Measurements from ENCODE around the gene RHEX. TPM values are rescaled to one million over a fixed set of nuclear protein-coding genes. Genes with fewer than 3 reads are reported as not detected.
A peak's percentile ranks its signal among the peaks of the same experiment; 100 is the strongest.

The RHEX gene
- total RNA-seq, 1 experiment from 2014 or later: not detected

DNA sequence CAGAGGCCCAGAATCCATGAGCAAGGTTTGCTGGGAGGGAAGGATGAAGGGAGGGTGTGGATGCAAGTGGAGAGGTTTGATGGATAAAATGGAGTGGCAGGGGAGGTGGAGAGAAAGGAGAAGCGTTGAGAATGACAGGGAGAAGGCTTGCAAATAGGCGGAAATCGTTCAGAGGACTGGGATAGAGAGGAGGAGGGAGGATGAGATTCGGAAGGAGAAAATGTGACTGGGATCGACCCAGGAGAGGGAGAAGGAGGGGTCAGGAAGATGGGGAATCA, 63.8 kb downstream of the RHEX start:
- Mint-ChIP-seq H3K4me1 (peaks cover 15% of the 10 kb centered on the region), H3K9me3 (peaks cover 20% of the 10 kb centered on the region), H3K27me3 (ENCODE audit: low read depth) (peaks cover 41% of the 10 kb centered on the region), H3K4me3 (peak overlapping the region; percentile 82), H3K27ac (no peak overlapping the region), H3K36me3 (peaks cover 4% of the 10 kb centered on the region)
- CTCF ChIA-PET: interaction anchor here (1.3 to 1.7 kb wide), 4 partner anchors 11 to 139 kb away, joined by 3 to 7 read pairs (median 6); no protein-coding TSS in a partner anchor
- TF ChIP-seq, protein P1, sequence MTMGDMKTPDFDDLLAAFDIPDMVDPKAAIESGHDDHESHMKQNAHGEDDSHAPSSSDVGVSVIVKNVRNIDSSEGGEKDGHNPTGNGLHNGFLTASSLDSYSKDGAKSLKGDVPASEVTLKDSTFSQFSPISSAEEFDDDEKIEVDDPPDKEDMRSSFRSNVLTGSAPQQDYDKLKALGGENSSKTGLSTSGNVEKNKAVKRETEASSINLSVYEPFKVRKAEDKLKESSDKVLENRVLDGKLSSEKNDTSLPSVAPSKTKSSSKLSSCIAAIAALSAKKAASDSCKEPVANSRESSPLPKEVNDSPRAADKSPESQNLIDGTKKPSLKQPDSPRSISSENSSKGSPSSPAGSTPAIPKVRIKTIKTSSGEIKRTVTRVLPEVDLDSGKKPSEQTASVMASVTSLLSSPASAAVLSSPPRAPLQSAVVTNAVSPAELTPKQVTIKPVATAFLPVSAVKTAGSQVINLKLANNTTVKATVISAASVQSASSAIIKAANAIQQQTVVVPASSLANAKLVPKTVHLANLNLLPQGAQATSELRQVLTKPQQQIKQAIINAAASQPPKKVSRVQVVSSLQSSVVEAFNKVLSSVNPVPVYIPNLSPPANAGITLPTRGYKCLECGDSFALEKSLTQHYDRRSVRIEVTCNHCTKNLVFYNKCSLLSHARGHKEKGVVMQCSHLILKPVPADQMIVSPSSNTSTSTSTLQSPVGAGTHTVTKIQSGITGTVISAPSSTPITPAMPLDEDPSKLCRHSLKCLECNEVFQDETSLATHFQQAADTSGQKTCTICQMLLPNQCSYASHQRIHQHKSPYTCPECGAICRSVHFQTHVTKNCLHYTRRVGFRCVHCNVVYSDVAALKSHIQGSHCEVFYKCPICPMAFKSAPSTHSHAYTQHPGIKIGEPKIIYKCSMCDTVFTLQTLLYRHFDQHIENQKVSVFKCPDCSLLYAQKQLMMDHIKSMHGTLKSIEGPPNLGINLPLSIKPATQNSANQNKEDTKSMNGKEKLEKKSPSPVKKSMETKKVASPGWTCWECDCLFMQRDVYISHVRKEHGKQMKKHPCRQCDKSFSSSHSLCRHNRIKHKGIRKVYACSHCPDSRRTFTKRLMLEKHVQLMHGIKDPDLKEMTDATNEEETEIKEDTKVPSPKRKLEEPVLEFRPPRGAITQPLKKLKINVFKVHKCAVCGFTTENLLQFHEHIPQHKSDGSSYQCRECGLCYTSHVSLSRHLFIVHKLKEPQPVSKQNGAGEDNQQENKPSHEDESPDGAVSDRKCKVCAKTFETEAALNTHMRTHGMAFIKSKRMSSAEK (CRISPR knock-in tag; IDR thresholded peaks at IDR 0.05; ENCODE audit: borderline replicate concordance): no peak
- TF ChIP-seq ZNF219 (CRISPR knock-in tag; IDR thresholded peaks at IDR 0.05; ENCODE audit: borderline replicate concordance): no peak
- TF ChIP-seq HMGA2 (CRISPR knock-in tag; IDR thresholded peaks at IDR 0.05): no peak
- TF ChIP-seq ZNF423 (CRISPR knock-in tag; IDR thresholded peaks at IDR 0.05): no peak
- ATAC-seq (no peak), DNase-seq (ENCODE audit: low spot score) (no peak)
- POLR2A ChIA-PET: interaction anchor here (0.6 kb wide), 1 partner anchor 198 kb away, joined by 3 read pairs; no protein-coding TSS in a partner anchor

DNA sequence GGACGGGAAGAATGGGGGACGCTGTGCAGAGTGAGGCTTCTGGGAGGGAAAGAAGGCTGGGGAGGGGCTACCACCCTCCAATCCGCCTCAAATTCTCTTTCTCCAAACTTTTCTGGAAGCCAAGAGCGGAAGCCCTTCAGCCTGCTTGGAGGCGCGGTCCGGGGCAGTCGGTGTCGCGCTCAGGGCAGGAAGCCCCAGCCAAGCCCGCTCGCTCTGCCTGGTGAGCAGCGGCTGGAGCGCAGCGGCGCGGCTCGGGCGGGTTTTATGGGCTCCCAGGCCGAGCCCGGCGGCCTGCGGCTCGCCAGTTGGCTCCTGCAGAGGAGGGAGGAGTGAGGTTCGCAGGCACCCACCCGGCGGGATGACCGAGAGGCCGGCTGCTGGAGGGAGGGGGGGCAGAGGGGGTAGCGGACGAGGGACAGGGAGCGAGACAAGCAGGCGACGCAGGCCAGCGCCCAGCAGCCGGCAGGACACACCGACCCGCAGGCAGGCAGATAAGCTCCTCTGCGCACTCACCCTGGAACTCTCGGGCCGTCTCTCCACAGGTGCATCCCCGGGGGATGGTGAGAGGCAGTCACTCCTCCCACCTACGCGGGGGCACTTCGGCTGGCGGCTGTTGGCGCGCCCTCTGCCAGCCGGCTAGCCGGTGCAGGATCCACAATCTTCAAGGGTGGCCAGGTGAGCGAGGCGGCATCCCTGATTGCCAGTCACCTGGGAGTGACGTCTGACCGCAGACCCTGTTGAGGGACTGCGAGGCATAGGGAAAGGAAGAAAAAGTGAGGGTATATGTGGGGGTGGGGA, 64.4 kb downstream of the RHEX start, which contains the start of gene AVPR1B:
Gene AVPR1B (minus strand): TSS at position 238 of the 798 bp plus-strand sequence. CDS start 498 bp downstream, outside the sequence.
- H3K4me1 Mint-ChIP-seq: peaks cover 15% of the 10 kb centered on the region
- CTCF ChIA-PET: interaction anchor here (0.6 to 1.7 kb wide), 5 partner anchors 11 to 353 kb away, joined by 3 to 7 read pairs (median 6); partner anchors contain the start of gene IKBKE
- H3K4me3 Mint-ChIP-seq: peak within 1 kb of the TSS; percentile 82
- peaks cover 41% of the 10 kb centered on the region for H3K27me3 Mint-ChIP-seq (ENCODE audit: low read depth)
- H3K36me3 Mint-ChIP-seq: peaks cover 4% of the 10 kb centered on the region
- peaks cover 25% of the 10 kb centered on the region for H3K9me3 Mint-ChIP-seq
- peak; percentile 60 for DNase-seq (ENCODE audit: low spot score)
- peak; percentile 84 for ATAC-seq
- no peak within 1 kb of the TSS for H3K27ac Mint-ChIP-seq
- POLR2A ChIA-PET: interaction anchor here (0.6 kb wide), 1 partner anchor 199 kb away, joined by 3 read pairs; no protein-coding TSS in a partner anchor
- TF ChIP-seq, protein P2, sequence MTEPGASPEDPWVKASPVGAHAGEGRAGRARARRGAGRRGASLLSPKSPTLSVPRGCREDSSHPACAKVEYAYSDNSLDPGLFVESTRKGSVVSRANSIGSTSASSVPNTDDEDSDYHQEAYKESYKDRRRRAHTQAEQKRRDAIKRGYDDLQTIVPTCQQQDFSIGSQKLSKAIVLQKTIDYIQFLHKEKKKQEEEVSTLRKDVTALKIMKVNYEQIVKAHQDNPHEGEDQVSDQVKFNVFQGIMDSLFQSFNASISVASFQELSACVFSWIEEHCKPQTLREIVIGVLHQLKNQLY (CRISPR knock-in tag; IDR thresholded peaks at IDR 0.05): no peak
- TF ChIP-seq, protein P3, sequence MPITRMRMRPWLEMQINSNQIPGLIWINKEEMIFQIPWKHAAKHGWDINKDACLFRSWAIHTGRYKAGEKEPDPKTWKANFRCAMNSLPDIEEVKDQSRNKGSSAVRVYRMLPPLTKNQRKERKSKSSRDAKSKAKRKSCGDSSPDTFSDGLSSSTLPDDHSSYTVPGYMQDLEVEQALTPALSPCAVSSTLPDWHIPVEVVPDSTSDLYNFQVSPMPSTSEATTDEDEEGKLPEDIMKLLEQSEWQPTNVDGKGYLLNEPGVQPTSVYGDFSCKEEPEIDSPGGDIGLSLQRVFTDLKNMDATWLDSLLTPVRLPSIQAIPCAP (CRISPR knock-in tag; IDR thresholded peaks at IDR 0.05): no peak
- TF ChIP-seq, protein P4, sequence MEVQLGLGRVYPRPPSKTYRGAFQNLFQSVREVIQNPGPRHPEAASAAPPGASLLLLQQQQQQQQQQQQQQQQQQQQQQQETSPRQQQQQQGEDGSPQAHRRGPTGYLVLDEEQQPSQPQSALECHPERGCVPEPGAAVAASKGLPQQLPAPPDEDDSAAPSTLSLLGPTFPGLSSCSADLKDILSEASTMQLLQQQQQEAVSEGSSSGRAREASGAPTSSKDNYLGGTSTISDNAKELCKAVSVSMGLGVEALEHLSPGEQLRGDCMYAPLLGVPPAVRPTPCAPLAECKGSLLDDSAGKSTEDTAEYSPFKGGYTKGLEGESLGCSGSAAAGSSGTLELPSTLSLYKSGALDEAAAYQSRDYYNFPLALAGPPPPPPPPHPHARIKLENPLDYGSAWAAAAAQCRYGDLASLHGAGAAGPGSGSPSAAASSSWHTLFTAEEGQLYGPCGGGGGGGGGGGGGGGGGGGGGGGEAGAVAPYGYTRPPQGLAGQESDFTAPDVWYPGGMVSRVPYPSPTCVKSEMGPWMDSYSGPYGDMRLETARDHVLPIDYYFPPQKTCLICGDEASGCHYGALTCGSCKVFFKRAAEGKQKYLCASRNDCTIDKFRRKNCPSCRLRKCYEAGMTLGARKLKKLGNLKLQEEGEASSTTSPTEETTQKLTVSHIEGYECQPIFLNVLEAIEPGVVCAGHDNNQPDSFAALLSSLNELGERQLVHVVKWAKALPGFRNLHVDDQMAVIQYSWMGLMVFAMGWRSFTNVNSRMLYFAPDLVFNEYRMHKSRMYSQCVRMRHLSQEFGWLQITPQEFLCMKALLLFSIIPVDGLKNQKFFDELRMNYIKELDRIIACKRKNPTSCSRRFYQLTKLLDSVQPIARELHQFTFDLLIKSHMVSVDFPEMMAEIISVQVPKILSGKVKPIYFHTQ (CRISPR knock-in tag; IDR thresholded peaks at IDR 0.05): no peak
- TF ChIP-seq ZNF121 (CRISPR knock-in tag; IDR thresholded peaks at IDR 0.05): 0 out of 2 replicates have a peak, but pooled peaks have one; percentile 51
- TF ChIP-seq, protein P5, sequence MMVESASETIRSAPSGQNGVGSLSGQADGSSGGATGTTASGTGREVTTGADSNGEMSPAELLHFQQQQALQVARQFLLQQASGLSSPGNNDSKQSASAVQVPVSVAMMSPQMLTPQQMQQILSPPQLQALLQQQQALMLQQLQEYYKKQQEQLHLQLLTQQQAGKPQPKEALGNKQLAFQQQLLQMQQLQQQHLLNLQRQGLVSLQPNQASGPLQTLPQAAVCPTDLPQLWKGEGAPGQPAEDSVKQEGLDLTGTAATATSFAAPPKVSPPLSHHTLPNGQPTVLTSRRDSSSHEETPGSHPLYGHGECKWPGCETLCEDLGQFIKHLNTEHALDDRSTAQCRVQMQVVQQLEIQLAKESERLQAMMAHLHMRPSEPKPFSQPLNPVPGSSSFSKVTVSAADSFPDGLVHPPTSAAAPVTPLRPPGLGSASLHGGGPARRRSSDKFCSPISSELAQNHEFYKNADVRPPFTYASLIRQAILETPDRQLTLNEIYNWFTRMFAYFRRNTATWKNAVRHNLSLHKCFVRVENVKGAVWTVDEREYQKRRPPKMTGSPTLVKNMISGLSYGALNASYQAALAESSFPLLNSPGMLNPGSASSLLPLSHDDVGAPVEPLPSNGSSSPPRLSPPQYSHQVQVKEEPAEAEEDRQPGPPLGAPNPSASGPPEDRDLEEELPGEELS (CRISPR knock-in tag; IDR thresholded peaks at IDR 0.05): 0 out of 2 replicates have a peak, but pooled peaks have one; percentile 31
- TF ChIP-seq, protein P6, sequence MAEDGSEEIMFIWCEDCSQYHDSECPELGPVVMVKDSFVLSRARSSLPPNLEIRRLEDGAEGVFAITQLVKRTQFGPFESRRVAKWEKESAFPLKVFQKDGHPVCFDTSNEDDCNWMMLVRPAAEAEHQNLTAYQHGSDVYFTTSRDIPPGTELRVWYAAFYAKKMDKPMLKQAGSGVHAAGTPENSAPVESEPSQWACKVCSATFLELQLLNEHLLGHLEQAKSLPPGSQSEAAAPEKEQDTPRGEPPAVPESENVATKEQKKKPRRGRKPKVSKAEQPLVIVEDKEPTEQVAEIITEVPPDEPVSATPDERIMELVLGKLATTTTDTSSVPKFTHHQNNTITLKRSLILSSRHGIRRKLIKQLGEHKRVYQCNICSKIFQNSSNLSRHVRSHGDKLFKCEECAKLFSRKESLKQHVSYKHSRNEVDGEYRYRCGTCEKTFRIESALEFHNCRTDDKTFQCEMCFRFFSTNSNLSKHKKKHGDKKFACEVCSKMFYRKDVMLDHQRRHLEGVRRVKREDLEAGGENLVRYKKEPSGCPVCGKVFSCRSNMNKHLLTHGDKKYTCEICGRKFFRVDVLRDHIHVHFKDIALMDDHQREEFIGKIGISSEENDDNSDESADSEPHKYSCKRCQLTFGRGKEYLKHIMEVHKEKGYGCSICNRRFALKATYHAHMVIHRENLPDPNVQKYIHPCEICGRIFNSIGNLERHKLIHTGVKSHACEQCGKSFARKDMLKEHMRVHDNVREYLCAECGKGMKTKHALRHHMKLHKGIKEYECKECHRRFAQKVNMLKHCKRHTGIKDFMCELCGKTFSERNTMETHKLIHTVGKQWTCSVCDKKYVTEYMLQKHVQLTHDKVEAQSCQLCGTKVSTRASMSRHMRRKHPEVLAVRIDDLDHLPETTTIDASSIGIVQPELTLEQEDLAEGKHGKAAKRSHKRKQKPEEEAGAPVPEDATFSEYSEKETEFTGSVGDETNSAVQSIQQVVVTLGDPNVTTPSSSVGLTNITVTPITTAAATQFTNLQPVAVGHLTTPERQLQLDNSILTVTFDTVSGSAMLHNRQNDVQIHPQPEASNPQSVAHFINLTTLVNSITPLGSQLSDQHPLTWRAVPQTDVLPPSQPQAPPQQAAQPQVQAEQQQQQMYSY (CRISPR knock-in tag; IDR thresholded peaks at IDR 0.05): peak; percentile 83
- TF ChIP-seq IRF2 (CRISPR knock-in tag; IDR thresholded peaks at IDR 0.05; ENCODE audit: borderline replicate concordance, low read depth): no peak
- no peak for TF ChIP-seq GRHL2 (CRISPR knock-in tag; IDR thresholded peaks at IDR 0.05; ENCODE audit: insufficient replicate concordance, severe bottlenecking)
- TF ChIP-seq, protein P7, sequence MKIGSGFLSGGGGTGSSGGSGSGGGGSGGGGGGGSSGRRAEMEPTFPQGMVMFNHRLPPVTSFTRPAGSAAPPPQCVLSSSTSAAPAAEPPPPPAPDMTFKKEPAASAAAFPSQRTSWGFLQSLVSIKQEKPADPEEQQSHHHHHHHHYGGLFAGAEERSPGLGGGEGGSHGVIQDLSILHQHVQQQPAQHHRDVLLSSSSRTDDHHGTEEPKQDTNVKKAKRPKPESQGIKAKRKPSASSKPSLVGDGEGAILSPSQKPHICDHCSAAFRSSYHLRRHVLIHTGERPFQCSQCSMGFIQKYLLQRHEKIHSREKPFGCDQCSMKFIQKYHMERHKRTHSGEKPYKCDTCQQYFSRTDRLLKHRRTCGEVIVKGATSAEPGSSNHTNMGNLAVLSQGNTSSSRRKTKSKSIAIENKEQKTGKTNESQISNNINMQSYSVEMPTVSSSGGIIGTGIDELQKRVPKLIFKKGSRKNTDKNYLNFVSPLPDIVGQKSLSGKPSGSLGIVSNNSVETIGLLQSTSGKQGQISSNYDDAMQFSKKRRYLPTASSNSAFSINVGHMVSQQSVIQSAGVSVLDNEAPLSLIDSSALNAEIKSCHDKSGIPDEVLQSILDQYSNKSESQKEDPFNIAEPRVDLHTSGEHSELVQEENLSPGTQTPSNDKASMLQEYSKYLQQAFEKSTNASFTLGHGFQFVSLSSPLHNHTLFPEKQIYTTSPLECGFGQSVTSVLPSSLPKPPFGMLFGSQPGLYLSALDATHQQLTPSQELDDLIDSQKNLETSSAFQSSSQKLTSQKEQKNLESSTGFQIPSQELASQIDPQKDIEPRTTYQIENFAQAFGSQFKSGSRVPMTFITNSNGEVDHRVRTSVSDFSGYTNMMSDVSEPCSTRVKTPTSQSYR (CRISPR knock-in tag; IDR thresholded peaks at IDR 0.05): 0 out of 2 replicates have a peak, but pooled peaks have one; percentile 52

Measured in WTC11 (cell line).